Endometrial microvascular endothelial cells (primary cell): ENCODE measurements around the gene ZBTB32. TPM values are rescaled to one million over a fixed set of nuclear protein-coding genes. Genes with fewer than 3 reads are reported as not detected.

ENCODE experiments used
- in situ Hi-C: cut with HindIII; loops from 2 replicates; pipeline ENCODE4 v1.10.0; 2017; ENCODE audit warnings: low sequenced_read_pairs, low pct_unique_long_range_greater_than_20kb; ENCODE audit errors: inconsistent ontology term
- total RNA-seq: library from RNA; depleted of rRNA; stranded (reverse); fragments of >200 nt; gene quantifications from one replicate; pipeline ENCODE4 v1.2.3, GENCODE V29; 2015; ENCODE audit errors: inconsistent ontology term

ZBTB32 gene
- total RNA-seq, 1 donor from 2014 or later: not detected

GRCh38 chr19:35731779-35732405, 27.5 kb downstream of the ZBTB32 start:
- in situ Hi-C loops: no loop called here

- in situ Hi-C loops: no loop called here
Measured at GRCh38 chr19:35732540-35733179, 28.3 kb downstream of the ZBTB32 start.

- in situ Hi-C loops: no loop called here
Measured at GRCh38 chr19:35733180-35734125, 29.1 kb downstream of the ZBTB32 start.

GRCh38 chr19:35734273-35734672, 29.9 kb downstream of the ZBTB32 start:
- in situ Hi-C loops: no loop called here

- in situ Hi-C loops: no loop called here
Measured at GRCh38 chr19:35734889-35735288, 30.5 kb downstream of the ZBTB32 start.

GRCh38 chr19:35736913-35737886, 32.8 kb downstream of the ZBTB32 start:
- in situ Hi-C loops: no loop called here

- in situ Hi-C loops: no loop called here
Measured at GRCh38 chr19:35738021-35738886, 33.9 kb downstream of the ZBTB32 start.

GRCh38 chr19:35738887-35739229, 34.5 kb downstream of the ZBTB32 start:
- in situ Hi-C loops: no loop called here

GRCh38 chr19:35739275-35740107, 35.1 kb downstream of the ZBTB32 start:
- in situ Hi-C loops: no loop called here

- in situ Hi-C loops: no loop called here
Measured at GRCh38 chr19:35740108-35740422, 35.7 kb downstream of the ZBTB32 start.

- in situ Hi-C loops: no loop called here
Measured at GRCh38 chr19:35740423-35741202, 36.3 kb downstream of the ZBTB32 start.

- in situ Hi-C loops: no loop called here
Measured at GRCh38 chr19:35741203-35741515, 36.8 kb downstream of the ZBTB32 start.

- in situ Hi-C loops: no loop called here
Measured at GRCh38 chr19:35742121-35742724, 37.9 kb downstream of the ZBTB32 start, which contains the start of gene IGFLR1. TSS of gene IGFLR1 (minus strand) at chr19:35742452. CDS start at chr19:35741180, 1,272 bp downstream.

- in situ Hi-C loops: no loop called here
Measured at GRCh38 chr19:35743640-35744429, 39.5 kb downstream of the ZBTB32 start.
